B cell (primary cell): ENCODE results near the gene ZNF319. TPM values are rescaled to one million over a fixed set of nuclear protein-coding genes. Genes with fewer than 3 reads are reported as not detected.

ENCODE experiments used
- ATAC-seq: fragments of 200-7000 bp; cut with Tn5 transposase; one replicate; pipeline ENCODE4 v1.10.0; 2021; ENCODE audit warnings: low read depth, mild to moderate bottlenecking, moderate number of reproducible peaks, moderate library complexity
- CTCF ChIA-PET: fragments of 350-600 bp; sonication (Branson Sonifier 250); formaldehyde crosslinking; loops from one replicate; lab custom pipeline; 2021; ENCODE audit warnings: antibody characterized with exemption, inconsistent platforms; lab: Charles Lee
- POLR2A ChIA-PET: fragments of 350-600 bp; sonication (Branson Sonifier 250); formaldehyde crosslinking; loops from one replicate; lab custom pipeline; 2021; ENCODE audit warnings: antibody characterized with exemption; lab: Charles Lee
- DNase-seq: peaks from one replicate; pipeline ENCODE4 v3.0.0; 2013
- H2AFZ ChIP-seq: 2 replicates; pipeline ENCODE4 v1.6.1; 2012; ENCODE audit warnings: mild to moderate bottlenecking, low read depth, low read length; ENCODE audit not compliant: insufficient read depth, poor library complexity, severe bottlenecking
- H3K27ac ChIP-seq, 2 donors: 1 replicate in 1 of 2; 2 replicates in 1 of 2; pipeline ENCODE4 v1.5.1; 2012 to 2013; ENCODE audit warnings: low read length in 2 of 2, mild to moderate bottlenecking in 2 of 2, moderate library complexity in 1 of 2
- H3K27me3 ChIP-seq, 4 experiments: fragments of 200-600 bp in 1 of 4; sonication (generic) in 1 of 4; replicated peaks in 1 of 4; 1 replicate in 2 of 4; 2 replicates in 2 of 4; pipeline versions ENCODE4 v1.6.1 to v1.7.0; 2013 to 2016; ENCODE audit warnings: low read length in 3 of 4, mild to moderate bottlenecking in 2 of 4, mixed read lengths in 1 of 4, moderate library complexity in 1 of 4; ENCODE audit not compliant: insufficient read depth in 4 of 4, control insufficient read depth in 3 of 4; ENCODE audit errors: control extremely low read depth in 1 of 4
- H3K36me3 ChIP-seq, 2 experiments: replicated peaks in 1 of 2; 1 replicate in 1 of 2; 2 replicates in 1 of 2; pipeline versions ENCODE4 v1.6.1 to v1.7.1; 2013; ENCODE audit warnings: low read length in 1 of 2; ENCODE audit not compliant: insufficient read depth in 2 of 2, control insufficient read depth in 1 of 2; ENCODE audit errors: control extremely low read depth in 1 of 2, extremely low read depth in 1 of 2
- H3K4me1 ChIP-seq, 2 donors: fragments of 200-600 bp in 1 of 2; sonication (generic) in 1 of 2; 1 replicate in 1 of 2; 2 replicates in 1 of 2; pipeline versions ENCODE4 v1.5.1 to v1.6.1; 2013 to 2017; ENCODE audit warnings: low read length in 2 of 2; ENCODE audit not compliant: control insufficient read depth in 2 of 2, insufficient read depth in 2 of 2
- H3K4me2 ChIP-seq: replicated peaks from 2 replicates; pipeline ENCODE3; 2012; ENCODE audit warnings: mild to moderate bottlenecking, low read depth, low read length; ENCODE audit not compliant: poor library complexity, severe bottlenecking
- H3K4me3 ChIP-seq, 5 experiments: fragments of 200-600 bp in 1 of 5; sonication (generic) in 1 of 5; 1 replicate in 3 of 5; 2 replicates in 2 of 5; pipeline versions ENCODE4 v1.5.1 to v1.7.0; 2011 to 2016; ENCODE audit warnings: low read length in 4 of 5, mild to moderate bottlenecking in 4 of 5, low read depth in 2 of 5, control low read depth in 1 of 5, moderate library complexity in 1 of 5; ENCODE audit not compliant: insufficient read depth in 1 of 5; ENCODE audit errors: control extremely low read depth in 1 of 5, extremely low read depth in 1 of 5
- H3K79me2 ChIP-seq: fragments of 200-600 bp; sonication (generic); one replicate; pipeline ENCODE4 v1.6.0; 2016; ENCODE audit warnings: low read length; ENCODE audit not compliant: control insufficient read depth, insufficient read depth
- H3K9ac ChIP-seq: fragments of 200-600 bp; sonication (generic); 2 replicates; pipeline ENCODE4 v1.6.1; 2017; ENCODE audit warnings: mild to moderate bottlenecking, low read length, moderate library complexity
- H3K9me3 ChIP-seq, 3 donors: one replicate each; pipeline versions ENCODE4 v1.6.1 to v1.7.1; 2013; ENCODE audit warnings: low read length in 2 of 3; ENCODE audit not compliant: control insufficient read depth in 2 of 3, insufficient read depth in 1 of 3; ENCODE audit errors: control extremely low read depth in 1 of 3
- H4K20me1 ChIP-seq: 2 replicates; pipeline ENCODE4 v1.6.0; 2012; ENCODE audit warnings: mild to moderate bottlenecking, low read length; ENCODE audit not compliant: insufficient read depth, control insufficient read depth, poor library complexity, severe bottlenecking
- H3K27ac Mint-ChIP-seq: one replicate; pipeline ENCODE4 v1.8.0; 2021; ENCODE audit warnings: mixed read lengths
- H3K27me3 Mint-ChIP-seq: one replicate; pipeline ENCODE4 v1.8.0; 2021; ENCODE audit warnings: mixed read lengths
- H3K4me1 Mint-ChIP-seq: one replicate; pipeline ENCODE4 v1.8.0; 2021; ENCODE audit warnings: mixed read lengths
- H3K4me3 Mint-ChIP-seq: one replicate; pipeline ENCODE4 v1.8.0; 2021; ENCODE audit warnings: mixed read lengths
- H3K9me3 Mint-ChIP-seq: one replicate; pipeline ENCODE4 v1.8.0; 2022; ENCODE audit warnings: mixed read lengths; ENCODE audit not compliant: insufficient read depth
- CTCF ChIP-seq: fragments of 200-600 bp; IDR thresholded peaks from one replicate; pipeline ENCODE4 v1.8.0; 2022; ENCODE audit warnings: antibody characterized with exemption, mild to moderate bottlenecking
- EZH2 ChIP-seq: IDR thresholded peaks from 2 replicates; pipeline ENCODE4 v1.6.1; 2012; ENCODE audit warnings: borderline replicate concordance, low read depth, mild to moderate bottlenecking, moderate library complexity, low read length; ENCODE audit not compliant: insufficient read depth, poor library complexity, severe bottlenecking
- WGBS: methylation state at CpG from one replicate; pipeline ENCODE4 v1.1.5; 2013; ENCODE audit warnings: missing lambda C conversion rate; ENCODE audit not compliant: insufficient coverage; 5-methylcytosine and 5-hydroxymethylcytosine counted together
- intact Hi-C: fragments of 100-400 bp; cut with micrococcal nuclease; formaldehyde crosslinking; loops from one replicate; pipeline ENCODE4 v1.10.0; 2022
- polyA plus RNA-seq: library from polyadenylated mRNA; depleted of rRNA; stranded (reverse); fragments of >200 nt; gene quantifications from 2 replicates; pipeline ENCODE4 v1.2.3, GENCODE V29; 2012
- total RNA-seq, 2 donors: library from RNA; stranded (reverse); fragments of 120-200 nt in 1 of 2; gene quantifications; 1 replicate in 1 of 2; 2 replicates in 1 of 2; pipeline versions ENCODE4 v1.2.3 to v1.2.4, GENCODE V29; 2013 to 2022

ZNF319 gene
- total and polyA plus RNA-seq, 2 donors (not counting 1 experiment from before 2014, with no cell fraction given) = 12.4 to 15.1 TPM

- peaks cover 25 to 26% of the 10 kb centered on the region in 2 donors for H3K4me1 ChIP-seq
- Mint-ChIP-seq H3K27me3 (peaks cover 6% of the 10 kb centered on the region), H3K4me1 (peaks cover 9% of the 10 kb centered on the region), H3K27ac (no peak overlapping the region), H3K9me3 (no peaks in the 10 kb centered on the region), H3K4me3 (peak overlapping the region; percentile 26)
- peaks cover 0 to 8% of the 10 kb centered on the region in 2 experiments for H3K36me3 ChIP-seq
- H3K9me3 ChIP-seq = no peaks in the 10 kb centered on the region
- ChIA-PET POLR2A (no interaction called here), CTCF (interaction anchor here (0.8 to 1.9 kb wide), 7 partner anchors 54 to 284 kb away, joined by 3 to 7 read pairs (median 4); partner anchors contain the start of gene CFAP20)
- no peak overlapping the region for H3K27ac ChIP-seq
- peaks cover 0 to 30% (median 9%) of the 10 kb centered on the region in 4 experiments for H3K27me3 ChIP-seq
- H3K79me2 ChIP-seq = no peaks in the 10 kb centered on the region
- no peaks in the 10 kb centered on the region for H4K20me1 ChIP-seq
- H3K4me2 ChIP-seq = no peak overlapping the region
- intact Hi-C loops = loop anchor here (10.0 kb wide), 1 partner anchor 462 kb away; no protein-coding TSS in a partner anchor
- no peak overlapping the region for H3K4me3 ChIP-seq
- H3K9ac ChIP-seq = no peak overlapping the region
- DNase-seq = no peak
- 54% methylated on average over 12 of the region's 18 CpGs for WGBS
- no peak for ATAC-seq
- H2AFZ ChIP-seq = no peak overlapping the region
- no peak for TF ChIP-seq EZH2
Measured at GRCh38 chr16:58022601-58023371, 22.3 kb upstream of the ZNF319 start.

GRCh38 chr16:58021661-58022551, 21.4 kb upstream of the ZNF319 start:
- intact Hi-C loops = loop anchor here (2.0 to 10.0 kb wide), 2 partner anchors 17 to 463 kb away; no protein-coding TSS in a partner anchor
- H3K27me3 Mint-ChIP-seq = peaks cover 6% of the 10 kb centered on the region
- TF ChIP-seq EZH2 (no peak), CTCF (no peak)
- H4K20me1 ChIP-seq = no peaks in the 10 kb centered on the region
- H3K4me3 ChIP-seq = no peak overlapping the region
- no peak overlapping the region for H3K9ac ChIP-seq
- H3K27ac Mint-ChIP-seq = no peak overlapping the region
- H3K4me1 Mint-ChIP-seq = peaks cover 9% of the 10 kb centered on the region
- no peaks in the 10 kb centered on the region for H3K79me2 ChIP-seq
- no peak for ATAC-seq
- no peak overlapping the region for H3K27ac ChIP-seq
- H3K27me3 ChIP-seq = peaks cover 0 to 21% (median 7%) of the 10 kb centered on the region in 4 experiments
- ChIA-PET CTCF (interaction anchor here (0.5 to 1.0 kb wide), 2 partner anchors 14 to 285 kb away, joined by 3 to 4 read pairs; no protein-coding TSS in a partner anchor), POLR2A (no interaction called here)
- H3K36me3 ChIP-seq = peaks cover 0 to 8% of the 10 kb centered on the region in 2 experiments
- WGBS = 96% methylated on average over 7 of the region's 8 CpGs
- H3K4me1 ChIP-seq = peaks cover 20% of the 10 kb centered on the region in 2 donors
- H3K4me3 Mint-ChIP-seq = no peak overlapping the region
- H3K9me3 ChIP-seq = no peaks in the 10 kb centered on the region
- no peak overlapping the region for H2AFZ ChIP-seq
- no peak for DNase-seq
- no peaks in the 10 kb centered on the region for H3K9me3 Mint-ChIP-seq
- H3K4me2 ChIP-seq = no peak overlapping the region
